Epidermal melanocyte (primary cell): ENCODE data around the gene BRICD5.
"Not testable (repeated sequence)": the region's sequence is repeated elsewhere in the genome, so short reads cannot be mapped to it uniquely, and the experiment has no call there.

ENCODE experiments used
- DNase-seq: peaks from one replicate; pipeline ENCODE4 v3.0.0; 2011; ENCODE audit warnings: low spot score; ENCODE audit not compliant: insufficient read length

BRICD5 gene

DNA sequence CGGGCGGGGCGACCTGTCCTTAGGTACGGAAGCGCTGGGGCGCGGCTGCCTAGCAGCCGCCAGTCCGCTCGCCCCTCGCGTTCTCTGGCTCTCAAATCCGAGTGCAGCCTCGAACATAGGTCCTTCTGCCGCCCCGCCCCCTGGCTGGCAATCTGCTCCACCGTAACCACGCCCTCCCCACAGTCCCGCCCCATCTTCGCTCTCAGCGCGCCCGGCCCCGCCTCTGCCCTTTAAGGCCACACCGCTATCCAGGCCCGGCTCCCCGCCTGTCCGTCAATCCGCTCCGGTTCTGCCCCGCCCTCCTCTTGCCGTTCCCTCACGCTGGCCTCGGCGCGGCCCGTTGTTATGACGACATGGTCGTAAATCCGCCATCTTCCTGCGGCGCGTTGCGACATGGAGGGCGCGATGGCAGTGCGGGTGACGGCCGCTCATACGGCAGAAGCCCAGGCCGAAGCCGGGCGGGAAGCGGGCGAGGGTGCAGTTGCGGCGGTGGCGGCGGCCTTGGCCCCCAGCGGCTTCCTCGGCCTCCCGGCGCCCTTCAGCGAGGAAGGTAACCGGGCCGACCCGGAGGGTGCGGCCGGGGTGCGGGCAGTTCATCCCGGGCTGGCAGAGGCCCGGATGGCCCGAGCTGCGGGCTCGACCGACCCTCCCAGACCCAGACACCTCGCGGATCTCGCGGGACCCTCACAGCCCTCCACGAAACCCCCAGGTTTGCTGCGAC is 12.7 kb upstream of the BRICD5 start, which contains the start of gene E4F1:
E4F1 (plus strand) TSS at position 371 of the 721 bp plus-strand sequence; CDS start at position 394, 23 bp downstream.
- peak; percentile 100 for DNase-seq

DNA sequence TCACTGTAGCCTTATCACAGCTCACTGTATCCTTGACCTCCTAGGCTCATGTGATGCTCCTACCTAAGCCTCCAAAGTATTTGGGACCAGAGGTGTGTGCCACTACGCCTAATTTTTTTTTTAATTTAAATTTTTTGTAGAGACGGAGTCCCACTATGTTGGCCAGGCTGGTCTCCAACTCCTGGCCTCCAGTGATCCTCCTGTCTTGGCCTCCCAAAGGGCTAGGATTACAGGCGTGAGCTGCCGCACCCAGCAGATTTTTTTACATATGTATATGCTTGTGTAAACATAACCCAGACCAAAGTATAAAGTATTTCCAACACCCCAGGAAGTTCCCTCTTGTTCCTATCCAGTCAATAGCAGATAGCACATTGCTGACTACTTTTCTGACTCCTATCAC is 5.7 kb upstream of the BRICD5 start:
- DNase-seq: no peak

- DNase-seq: no peak
These were observed 4.0 kb upstream of the BRICD5 start, which contains the start of gene PGP for GRCh38 chr16:2214719-2214968. TSS of gene PGP (minus strand) at chr16:2214840. CDS start at chr16:2214777, 63 bp downstream.

GRCh38 chr16:2213817-2214718 is 3.4 kb upstream of the BRICD5 start:
- DNase-seq: no peak

GRCh38 chr16:2212362-2213324 is 2.0 kb upstream of the BRICD5 start:
- no peak for DNase-seq

DNA sequence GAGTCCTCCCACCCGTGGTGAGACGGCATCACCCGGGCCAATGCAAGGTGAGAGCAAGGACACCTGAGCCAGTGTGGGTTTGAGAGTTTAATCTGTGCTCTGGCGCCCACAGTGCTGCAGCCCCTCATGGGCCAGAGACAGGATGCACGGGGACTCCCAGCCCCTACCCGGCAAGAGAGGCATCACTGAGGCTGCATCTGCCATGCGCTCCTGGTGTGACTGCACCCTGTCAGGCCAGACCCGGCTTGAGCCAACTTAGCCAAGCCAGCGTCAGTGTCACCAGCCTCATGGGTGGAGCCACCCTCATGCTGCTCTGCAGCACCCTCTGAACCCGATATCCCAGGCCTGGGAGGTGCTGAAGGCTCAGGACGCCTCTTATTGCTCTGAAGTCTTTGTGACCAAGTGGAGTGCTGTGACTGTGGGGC is 1.3 kb upstream of the BRICD5 start:
- DNase-seq: no peak

DNA sequence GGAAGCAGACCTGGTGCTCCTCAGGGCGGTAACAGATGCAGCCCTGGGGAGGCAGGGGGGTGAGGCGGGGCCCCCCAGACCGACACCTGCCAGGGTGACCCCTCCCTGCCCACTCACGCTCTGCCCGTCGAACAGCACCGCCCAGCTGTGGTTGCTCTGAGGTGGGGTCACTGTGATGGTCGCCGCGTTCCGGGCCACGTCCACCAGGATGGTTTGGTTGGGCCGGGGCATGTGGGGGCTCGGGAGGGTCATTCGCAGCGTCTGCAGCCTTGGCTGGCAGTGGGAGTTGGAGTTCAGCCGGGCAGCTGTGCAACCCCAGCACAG is 692 bp downstream of the BRICD5 start:
- DNase-seq: no peak

DNA sequence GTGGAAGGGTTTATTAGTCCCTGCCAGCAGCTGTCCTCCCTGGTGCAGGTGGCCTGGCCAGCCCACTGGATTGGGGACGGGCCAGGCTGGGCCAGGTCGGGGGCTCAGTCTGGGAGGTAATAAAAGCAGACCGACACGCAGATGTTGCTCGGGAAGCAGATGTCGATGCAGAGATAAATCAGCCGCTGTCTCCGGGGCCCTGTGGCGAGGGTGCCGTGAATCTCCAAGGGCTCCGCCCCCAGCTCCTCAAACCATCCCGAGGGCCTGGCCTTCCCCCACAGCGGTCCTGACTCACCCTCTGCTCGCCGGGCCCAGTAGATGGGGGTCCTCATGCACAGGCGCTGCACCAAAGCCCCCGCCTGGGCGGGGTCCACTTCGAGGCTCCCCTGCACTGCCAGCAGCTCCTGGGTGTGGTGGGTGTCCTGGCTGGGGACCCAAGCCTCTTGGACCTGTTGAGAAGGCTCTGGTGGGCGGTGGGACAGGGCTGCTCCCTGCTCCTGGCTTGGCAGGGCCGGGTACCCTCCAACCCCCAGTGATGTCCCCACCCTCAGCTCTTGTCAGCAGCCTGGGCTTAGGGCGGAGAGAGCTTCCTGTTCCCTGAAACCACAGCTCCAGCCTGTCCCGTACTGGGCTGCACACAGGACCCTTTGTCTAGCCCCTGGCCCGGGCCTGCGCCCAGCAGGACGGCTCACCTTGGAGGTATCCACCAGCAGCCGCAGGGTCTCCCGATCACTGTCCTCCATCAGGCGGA is 1.2 kb downstream of the BRICD5 start:
- DNase-seq: no peak

- no peak for DNase-seq
These were observed 1.9 kb downstream of the BRICD5 start for GRCh38 chr16:2208772-2209171.

DNA sequence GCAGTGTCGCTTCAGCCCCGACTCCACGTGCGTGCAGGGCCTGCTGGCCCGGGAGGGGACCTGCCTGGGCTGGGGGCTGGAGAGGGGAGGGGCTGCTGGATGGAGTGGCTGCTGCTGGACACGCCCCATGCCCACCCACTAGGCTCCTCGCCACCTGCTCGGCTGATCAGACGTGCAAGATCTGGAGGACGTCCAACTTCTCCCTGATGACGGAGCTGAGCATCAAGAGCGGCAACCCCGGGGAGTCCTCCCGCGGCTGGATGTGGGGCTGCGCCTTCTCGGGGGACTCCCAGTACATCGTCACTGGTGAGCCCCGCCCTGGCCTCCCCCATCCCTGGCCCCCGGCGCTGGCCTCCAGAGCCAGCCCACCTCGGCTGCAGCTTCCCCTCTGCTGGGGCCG is 2.4 kb downstream of the BRICD5 start:
- DNase-seq: no peak

DNA sequence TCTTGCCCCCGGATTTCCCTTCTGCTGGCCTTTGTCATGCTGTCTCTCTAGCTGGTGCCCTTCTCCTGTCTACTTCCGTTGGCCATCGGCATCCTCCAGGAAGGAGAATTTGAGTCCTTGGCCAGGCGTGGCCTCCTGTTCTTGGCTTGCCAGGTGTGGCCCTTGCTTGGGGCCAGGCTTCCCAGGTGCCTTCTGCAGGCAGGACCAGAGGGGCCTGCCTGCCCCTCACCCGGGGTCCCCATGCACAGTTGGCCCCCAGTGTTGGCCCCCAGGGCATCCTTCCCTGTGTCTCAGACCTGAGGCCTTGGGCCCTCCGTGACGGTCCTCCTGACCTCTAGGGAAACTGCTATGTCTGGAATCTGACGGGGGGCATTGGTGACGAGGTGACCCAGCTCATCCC is 2.8 kb downstream of the BRICD5 start:
- DNase-seq: no peak

DNA sequence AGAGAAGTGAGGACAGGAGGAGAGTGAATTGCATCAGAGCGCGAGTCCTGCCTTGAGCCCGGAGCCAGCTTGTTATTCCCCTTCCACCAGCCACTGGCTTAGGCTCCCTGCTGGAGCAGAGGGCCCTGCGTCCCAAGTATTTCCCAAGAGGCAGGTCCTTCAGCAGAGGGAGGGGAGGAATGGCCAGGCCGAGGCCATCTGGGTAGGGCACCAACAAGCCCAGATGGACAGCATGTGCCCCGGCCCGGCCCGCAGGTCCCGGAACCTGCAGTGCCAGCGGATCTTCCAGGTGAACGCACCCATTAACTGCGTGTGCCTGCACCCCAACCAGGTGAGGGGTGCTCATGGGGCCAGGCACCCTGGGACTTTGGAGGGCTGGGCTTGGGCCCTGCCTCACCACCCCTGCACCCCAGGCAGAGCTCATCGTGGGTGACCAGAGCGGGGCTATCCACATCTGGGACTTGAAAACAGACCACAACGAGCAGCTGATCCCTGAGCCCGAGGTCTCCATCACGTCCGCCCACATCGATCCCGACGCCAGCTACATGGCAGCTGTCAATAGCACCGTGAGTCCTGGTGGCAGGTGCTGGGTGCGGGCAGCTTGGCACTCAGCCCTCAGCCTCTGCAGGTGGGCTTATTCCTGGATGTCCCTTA is 3.8 kb downstream of the BRICD5 start:
- DNase-seq: no peak

GRCh38 chr16:2206420-2206779 is 4.3 kb downstream of the BRICD5 start:
- DNase-seq: no peak

DNA sequence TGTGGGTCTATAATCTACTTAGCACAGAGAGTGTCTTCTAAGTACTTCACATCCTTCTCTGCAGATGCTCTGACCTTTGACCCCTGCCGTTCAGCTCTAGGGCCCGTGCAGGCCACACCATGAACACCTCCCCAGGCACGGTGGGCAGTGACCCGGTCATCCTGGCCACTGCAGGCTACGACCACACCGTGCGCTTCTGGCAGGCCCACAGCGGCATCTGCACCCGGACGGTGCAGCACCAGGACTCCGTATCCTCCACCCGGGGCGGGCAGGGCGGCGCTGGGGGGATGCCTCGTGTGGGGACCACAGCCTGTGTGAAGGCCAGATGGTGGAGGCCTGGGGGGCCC is 4.7 kb downstream of the BRICD5 start:
- no peak for DNase-seq

GRCh38 chr16:2205104-2205966 is 5.3 kb downstream of the BRICD5 start, which contains the start of gene MLST8:
TSS of gene MLST8 (plus strand) at chr16:2205454. CDS start at chr16:2206086, 632 bp downstream.
- peak; percentile 99 for DNase-seq

DNA sequence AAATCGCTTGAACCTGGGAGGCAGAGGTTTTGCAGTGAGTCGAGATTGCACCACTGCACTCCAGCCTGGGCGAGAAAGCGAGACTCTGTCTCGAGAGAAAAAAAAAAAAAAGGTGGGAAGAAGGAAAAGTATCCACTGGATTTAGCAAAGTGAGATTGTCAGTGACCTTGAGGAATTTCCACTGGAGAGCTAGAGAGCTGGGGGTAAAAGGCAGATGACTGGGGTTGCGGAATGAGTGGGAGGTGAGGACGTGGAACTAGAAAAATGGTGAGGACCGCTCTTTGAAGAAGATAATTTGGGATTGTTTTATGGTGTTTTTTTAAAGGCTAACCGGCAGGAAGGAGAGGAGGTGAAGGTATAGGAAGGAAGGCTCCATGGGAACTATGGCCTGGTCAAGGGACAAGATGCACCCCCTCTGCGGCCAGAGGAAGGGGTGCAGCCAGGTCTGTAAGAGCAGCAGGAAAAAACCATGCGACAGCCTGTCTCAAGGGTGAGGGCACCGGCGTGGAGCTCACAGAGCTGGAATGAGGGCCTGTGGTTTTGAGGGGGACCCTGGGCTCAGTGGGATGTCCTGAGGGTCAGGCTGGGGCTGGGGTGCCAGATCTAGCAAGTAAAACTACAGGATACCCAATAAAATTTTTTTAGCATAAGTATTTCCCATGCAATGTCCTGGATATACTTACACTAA is 6.1 kb downstream of the BRICD5 start:
- DNase-seq: no peak

GRCh38 chr16:2203119-2203688 is 7.5 kb downstream of the BRICD5 start:
- DNase-seq: not testable (repeated sequence)

- no peak for DNase-seq
These were observed 10.3 kb downstream of the BRICD5 start for GRCh38 chr16:2200313-2200712.
